ENCODE results near the gene ARHGEF2.

ARHGEF2 gene

GRCh38 chr1:155971910-155972809 is 6.2 kb downstream of the ARHGEF2 start:
- DNase-seq (ENCODE audit: low read depth in 2 of 2, low spot score in 1 of 2) = no peak

- DNase-seq (ENCODE audit: low read depth in 2 of 2, low spot score in 1 of 2) = no peak
Observed at GRCh38 chr1:155970531-155971167, 7.7 kb downstream of the ARHGEF2 start.

GRCh38 chr1:155969377-155969791 is 9.0 kb downstream of the ARHGEF2 start:
- no peak for DNase-seq (ENCODE audit: low read depth in 2 of 2, low spot score in 1 of 2)

GRCh38 chr1:155968670-155969069 is 9.7 kb downstream of the ARHGEF2 start:
- DNase-seq (ENCODE audit: low read depth in 2 of 2, low spot score in 1 of 2) = no peak

GRCh38 chr1:155968051-155968400 is 10.3 kb downstream of the ARHGEF2 start:
- DNase-seq (ENCODE audit: low read depth in 2 of 2, low spot score in 1 of 2) = no peak

- DNase-seq (ENCODE audit: low read depth in 2 of 2, low spot score in 1 of 2) = no peak
Observed at GRCh38 chr1:155967341-155968050, 10.9 kb downstream of the ARHGEF2 start.

- no peak for DNase-seq (ENCODE audit: low read depth in 2 of 2, low spot score in 1 of 2)
Observed at GRCh38 chr1:155966750-155967149, 11.6 kb downstream of the ARHGEF2 start.

GRCh38 chr1:155966135-155966534 is 12.2 kb downstream of the ARHGEF2 start:
- no peak for DNase-seq (ENCODE audit: low read depth in 2 of 2, low spot score in 1 of 2)

- DNase-seq (ENCODE audit: low read depth in 2 of 2, low spot score in 1 of 2) = no peak
Observed at GRCh38 chr1:155964193-155964592, 14.2 kb downstream of the ARHGEF2 start.

- no peak for DNase-seq (ENCODE audit: low read depth in 2 of 2, low spot score in 1 of 2)
Observed at GRCh38 chr1:155962599-155963211, 15.6 kb downstream of the ARHGEF2 start.

GRCh38 chr1:155961937-155962336 is 16.4 kb downstream of the ARHGEF2 start:
- no peak for DNase-seq (ENCODE audit: low read depth in 2 of 2, low spot score in 1 of 2)

GRCh38 chr1:155960081-155960745 is 18.1 kb downstream of the ARHGEF2 start:
- no peak for DNase-seq (ENCODE audit: low read depth in 2 of 2, low spot score in 1 of 2)

- no peak for DNase-seq (ENCODE audit: low read depth in 2 of 2, low spot score in 1 of 2)
Observed at GRCh38 chr1:155957411-155957915, 20.9 kb downstream of the ARHGEF2 start.

- DNase-seq (ENCODE audit: low read depth in 2 of 2, low spot score in 1 of 2) = no peak
Observed at GRCh38 chr1:155954645-155955044, 23.7 kb downstream of the ARHGEF2 start.

GRCh38 chr1:155952505-155952890 is 25.8 kb downstream of the ARHGEF2 start:
- no peak for DNase-seq (ENCODE audit: low read depth in 2 of 2, low spot score in 1 of 2)

- DNase-seq (ENCODE audit: low read depth in 2 of 2, low spot score in 1 of 2) = no peak
Observed at GRCh38 chr1:155951753-155952504, 26.4 kb downstream of the ARHGEF2 start.

GRCh38 chr1:155950829-155951228 is 27.5 kb downstream of the ARHGEF2 start:
- no peak for DNase-seq (ENCODE audit: low read depth in 2 of 2, low spot score in 1 of 2)

GRCh38 chr1:155947741-155948140 is 30.6 kb downstream of the ARHGEF2 start:
- DNase-seq (ENCODE audit: low read depth in 2 of 2, low spot score in 1 of 2) = no peak

- DNase-seq (ENCODE audit: low read depth in 2 of 2, low spot score in 1 of 2) = no peak
Observed at GRCh38 chr1:155947292-155947691, 31.1 kb downstream of the ARHGEF2 start.

GRCh38 chr1:155946633-155947219 is 31.6 kb downstream of the ARHGEF2 start:
- DNase-seq (ENCODE audit: low read depth in 2 of 2, low spot score in 1 of 2) = no peak

Data from stimulated activated CD8-positive, alpha-beta memory T cell treated with anti-CD3 and anti-CD28 coated beads, Interleukin-4, amount 100 ng/mL, for 1 hour (primary cell).